GM21576 (cell line): ENCODE measurements around the gene RNF121.
"Not testable (repeated sequence)": the region's sequence is repeated elsewhere in the genome, so short reads cannot be mapped to it uniquely, and the experiment has no call there.

ENCODE experiments used
- ATAC-seq: cut with Tn5 transposase; IDR thresholded peaks from one replicate; pipeline ENCODE4 v1.9.1; 2021; ENCODE audit warnings: mild to moderate bottlenecking, moderate library complexity; ENCODE audit not compliant: unreplicated experiment

RNF121 gene

DNA sequence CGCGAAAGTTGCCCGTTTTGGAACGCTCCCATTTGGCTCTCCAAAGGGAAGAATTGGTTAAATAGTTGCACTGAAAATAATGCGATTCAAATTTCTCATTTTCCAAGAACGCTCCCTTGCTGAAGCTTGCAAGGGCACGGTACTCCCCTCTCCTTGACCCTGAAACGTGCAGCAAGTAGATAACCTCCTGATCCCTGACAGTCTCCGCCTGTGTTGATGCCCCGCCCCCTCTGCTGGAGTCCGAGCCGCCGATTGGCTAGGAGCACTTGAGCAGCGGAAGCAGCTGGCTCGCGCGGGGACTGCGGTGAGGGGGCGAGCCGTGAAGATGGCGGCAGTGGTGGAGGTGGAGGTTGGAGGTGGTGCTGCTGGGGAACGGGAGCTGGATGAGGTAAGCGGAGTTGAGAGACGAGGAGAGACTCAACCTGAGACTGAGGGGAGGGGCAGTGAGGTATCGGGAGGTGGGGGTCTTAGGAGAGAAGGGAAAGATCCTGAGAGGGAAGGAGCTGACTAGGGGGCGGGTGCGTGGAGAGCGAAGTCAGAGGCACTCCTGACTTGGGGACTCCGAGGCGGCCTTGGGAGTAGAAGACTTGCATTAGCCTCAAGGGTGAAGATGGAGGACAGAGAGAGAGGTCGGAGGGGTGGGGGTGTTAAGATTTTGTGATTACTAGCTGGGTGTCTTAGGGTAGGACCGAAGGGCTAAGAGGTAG lies at the start of gene RNF121:
Gene RNF121, plus strand, starts transcription at position 310 of the 707 bp plus-strand sequence. Its CDS starts 16 bp downstream, at position 326.
- ATAC-seq, result peak; percentile 80

DNA sequence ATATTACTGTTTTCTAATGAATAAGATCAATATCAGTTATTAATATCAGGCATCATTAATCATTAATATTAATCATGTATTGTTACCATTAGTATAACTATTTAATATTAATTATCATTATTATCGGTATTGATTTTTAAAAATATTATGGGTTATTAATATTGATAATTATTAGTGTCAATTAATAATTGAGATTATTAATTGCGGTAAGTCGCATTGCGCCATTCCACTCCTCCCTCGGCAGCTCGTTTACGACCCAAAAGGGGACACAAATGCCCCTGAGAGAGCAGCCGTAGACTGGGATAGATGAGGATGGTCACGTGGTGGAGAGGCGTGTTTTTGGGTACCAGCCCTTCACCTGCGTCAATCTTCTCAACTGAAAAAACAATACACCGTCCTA lies 43.0 kb upstream of the RNF121 start:
- not testable (repeated sequence) for ATAC-seq

DNA sequence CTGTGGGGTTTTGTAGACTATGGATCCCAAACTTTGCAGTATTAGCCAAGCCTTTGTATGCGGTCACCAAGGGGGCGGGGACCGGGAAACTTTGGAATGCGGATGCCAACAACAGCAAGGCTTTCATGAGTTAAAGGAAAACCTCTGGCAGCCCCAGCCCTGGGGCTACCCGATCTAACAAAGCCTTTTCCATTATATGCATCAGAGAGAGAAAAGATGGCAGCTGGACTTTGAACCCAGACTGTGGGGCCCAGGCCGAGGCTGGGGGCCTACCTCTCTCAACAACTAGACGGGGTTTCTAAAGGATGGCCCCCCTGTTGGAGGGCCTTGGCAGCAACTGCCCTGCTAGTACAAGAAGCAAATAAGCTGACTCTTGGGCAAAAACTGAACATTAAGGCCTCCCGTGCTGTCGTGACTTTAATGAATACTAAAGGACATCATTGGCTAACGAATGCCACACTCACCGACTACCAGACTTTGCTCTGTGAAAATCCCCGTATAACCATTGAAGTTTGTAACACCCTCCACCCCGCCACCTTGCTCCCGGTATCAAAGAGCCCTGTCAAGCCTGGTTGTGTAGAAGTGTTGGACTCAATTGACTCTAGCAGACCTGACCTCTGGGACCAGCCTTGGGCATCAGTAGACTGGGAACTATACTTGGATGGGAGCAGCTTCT lies 40.4 kb upstream of the RNF121 start:
- ATAC-seq, result not testable (repeated sequence)

DNA sequence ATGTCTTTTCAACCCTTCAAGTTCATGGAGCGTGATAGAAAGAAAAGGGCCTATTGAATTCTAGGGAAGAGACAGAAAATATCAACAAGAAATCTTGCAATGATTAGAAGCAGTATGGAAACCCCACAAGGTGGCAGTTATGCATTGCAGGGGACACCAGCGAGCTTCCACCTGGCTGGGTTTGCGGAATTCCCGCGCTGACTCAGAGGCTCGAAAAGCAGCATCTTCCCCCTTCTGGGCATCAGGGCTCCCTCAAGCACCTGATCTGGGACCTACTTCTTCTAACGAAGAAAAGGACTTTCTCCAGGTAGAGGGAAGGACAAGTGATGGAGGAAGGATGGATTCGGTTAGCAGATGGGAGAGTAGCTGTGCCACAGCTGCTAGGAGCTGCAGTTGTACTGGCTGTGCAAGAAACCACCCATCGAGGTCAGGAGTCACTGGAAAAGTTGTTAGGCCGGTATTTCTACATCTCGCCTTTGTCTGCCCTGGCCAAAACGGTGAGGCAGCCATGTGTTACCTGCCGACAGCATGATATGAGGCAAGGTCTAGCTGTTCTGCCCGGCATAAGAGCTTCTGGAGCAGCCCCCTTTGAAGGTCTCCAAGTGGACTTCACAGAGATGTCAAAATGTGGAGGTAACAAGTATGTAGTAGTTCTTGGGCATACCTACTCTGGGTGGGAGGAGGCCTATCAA lies 39.5 kb upstream of the RNF121 start:
- ATAC-seq, result not testable (repeated sequence)

DNA sequence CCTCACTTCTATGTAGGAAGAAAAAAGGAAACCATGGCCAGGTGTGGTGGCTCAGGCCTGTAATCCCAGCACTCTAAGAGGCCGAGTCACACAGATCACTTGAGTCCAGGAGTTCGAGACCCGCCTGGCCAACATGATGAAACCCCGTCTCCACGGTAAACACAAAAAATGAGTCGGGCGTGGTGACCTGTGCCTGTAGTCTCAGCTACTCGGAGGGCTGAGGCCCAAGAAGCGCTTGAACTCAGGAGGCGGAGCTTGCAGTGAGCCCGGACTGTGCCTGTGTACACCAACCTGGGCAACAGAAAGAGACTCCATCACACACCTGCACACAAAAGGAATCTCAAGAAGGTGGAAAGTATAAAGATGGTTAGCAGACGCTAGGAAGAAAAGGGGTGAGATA lies 32.9 kb upstream of the RNF121 start:
- ATAC-seq, result no peak

DNA sequence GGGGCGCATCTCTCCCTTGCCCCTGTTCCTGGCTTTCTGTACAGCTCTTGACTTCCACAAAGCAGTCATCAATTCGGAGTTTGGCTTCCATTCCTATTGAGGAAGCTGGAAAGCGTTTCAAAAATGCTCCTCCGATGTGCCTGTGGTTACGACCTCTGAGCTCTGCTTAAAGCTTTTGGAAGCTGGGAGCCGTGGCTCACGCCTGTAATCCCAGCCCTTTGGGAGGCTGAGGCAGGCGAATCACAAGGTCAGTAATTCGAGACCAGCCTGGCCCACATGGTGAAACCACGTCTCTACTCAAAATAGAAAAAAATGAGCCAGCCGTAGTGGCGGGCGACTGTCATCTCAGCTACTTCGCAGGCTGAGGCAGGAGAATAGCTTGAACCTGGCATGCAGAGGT lies 27.7 kb upstream of the RNF121 start:
- not testable (repeated sequence) for ATAC-seq

DNA sequence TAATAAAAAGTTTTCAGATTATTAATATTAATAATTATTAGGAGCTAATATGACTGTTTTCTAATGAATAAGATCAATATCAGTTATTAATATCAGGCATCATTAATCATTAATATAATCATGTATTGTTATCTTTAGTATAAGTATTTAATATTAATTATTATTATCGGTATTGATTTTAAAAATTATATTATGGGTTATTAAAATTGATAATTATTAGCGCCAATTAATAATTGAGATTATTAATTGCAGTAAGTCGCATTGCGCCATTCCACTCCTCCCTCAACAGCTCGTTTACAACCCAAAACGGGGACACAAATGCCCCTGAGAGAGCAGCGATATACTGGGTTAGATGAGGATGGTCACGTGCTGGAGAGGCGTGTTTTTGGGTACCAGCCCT lies 20.6 kb upstream of the RNF121 start:
- no peak for ATAC-seq

DNA sequence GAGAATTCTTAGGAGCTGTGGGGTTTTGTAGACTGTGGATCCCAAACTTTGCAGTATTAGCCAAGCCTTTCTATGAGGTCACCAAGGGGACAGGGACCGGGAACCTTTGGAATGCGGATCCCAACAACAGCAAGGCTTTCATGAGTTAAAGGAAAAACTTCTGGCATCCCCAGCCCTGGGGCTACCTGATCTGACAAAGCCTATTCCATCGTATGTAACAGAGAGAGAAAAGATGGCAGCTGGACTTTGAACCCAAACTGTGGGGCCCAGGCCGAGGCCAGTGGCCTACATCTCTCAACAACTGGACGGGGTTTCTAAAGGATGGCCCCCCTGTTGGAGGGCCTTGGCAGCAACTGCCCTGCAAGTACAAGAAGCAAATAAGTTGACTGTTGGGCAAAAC lies 18.1 kb upstream of the RNF121 start:
- not testable (repeated sequence) for ATAC-seq

DNA sequence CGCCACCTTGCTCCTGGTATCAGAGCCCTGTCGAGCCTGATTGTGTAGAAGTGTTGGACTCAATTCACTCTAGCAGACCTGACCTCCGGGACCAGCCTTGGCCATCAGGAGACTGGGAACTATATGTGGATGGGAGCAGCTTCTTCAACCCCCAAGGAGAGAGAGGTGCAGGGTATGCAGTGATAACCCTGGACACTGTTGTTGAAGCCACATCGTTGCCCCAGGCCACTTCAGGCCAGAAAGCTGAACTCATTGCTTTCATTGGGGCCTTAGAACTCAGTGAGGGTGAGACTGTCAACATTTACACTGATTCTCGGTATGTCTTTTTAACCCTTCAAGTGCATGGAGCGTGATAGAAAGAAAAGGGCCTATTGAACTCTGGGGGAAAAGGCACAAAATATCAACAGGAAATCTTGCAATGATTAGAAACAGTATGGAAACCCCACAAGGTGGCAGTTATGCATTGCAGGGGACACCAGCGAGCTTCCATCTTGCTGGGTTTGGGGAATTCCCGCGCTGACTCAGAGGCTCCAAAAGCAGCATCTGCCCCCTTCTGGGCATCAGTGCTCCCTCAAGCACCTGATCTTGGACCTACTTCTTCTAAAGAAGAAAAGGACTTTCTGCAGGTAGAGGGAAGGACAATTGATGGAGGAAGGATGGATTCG lies 17.4 kb upstream of the RNF121 start:
- ATAC-seq, result not testable (repeated sequence)

DNA sequence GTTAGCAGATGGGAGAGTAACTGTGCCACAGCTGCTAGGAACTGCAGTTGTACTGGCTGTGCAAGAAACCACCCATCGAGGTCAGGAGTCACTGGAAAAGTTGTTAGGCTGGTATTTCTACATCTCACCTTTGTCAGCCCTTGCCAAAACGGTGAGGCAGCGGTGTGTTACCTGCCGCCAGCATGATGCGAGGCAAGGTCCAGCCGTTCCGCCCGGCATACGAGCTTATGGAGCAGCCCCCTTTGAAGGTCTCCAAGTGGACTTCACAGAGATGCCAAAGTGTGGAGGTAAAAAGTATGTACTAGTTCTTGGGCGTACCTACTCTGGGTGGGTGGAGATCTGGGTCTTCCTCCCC lies 16.9 kb upstream of the RNF121 start:
- ATAC-seq, result not testable (repeated sequence)

DNA sequence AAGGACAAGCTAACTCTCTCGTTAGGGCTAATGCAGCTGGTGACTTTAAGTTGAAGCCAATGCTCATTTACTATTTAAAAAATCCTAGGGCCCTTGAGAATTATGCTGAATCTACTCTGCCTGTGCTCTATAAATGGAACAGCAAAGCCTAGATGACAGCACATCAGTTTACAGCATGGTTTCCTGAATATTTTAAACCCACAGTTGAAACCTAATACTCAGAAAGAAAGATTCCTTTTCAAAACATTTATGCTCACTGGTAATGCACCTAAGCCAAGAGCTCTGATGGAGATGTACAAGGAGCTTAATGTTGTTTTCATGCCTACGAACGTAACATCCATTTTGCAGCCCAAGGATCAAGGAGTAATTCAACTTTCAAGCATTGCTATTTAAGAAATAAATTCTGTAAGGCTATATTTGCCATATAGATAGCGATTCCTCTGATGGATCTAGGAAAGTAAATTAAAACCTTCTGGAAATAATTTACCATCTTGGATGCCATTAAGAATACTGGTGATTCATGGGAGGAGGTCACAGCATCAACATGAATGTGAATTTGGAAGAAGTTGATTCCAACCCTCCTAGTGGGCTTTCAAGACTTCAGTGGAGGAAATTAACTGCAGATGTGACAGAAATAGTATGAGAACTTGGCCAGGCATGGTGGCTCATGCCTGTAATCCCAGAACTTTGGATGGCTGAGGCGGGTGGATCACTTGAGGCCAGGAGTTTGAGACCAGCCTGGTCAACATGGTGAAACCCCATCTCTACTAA lies 14.9 kb upstream of the RNF121 start:
- ATAC-seq, result no peak

DNA sequence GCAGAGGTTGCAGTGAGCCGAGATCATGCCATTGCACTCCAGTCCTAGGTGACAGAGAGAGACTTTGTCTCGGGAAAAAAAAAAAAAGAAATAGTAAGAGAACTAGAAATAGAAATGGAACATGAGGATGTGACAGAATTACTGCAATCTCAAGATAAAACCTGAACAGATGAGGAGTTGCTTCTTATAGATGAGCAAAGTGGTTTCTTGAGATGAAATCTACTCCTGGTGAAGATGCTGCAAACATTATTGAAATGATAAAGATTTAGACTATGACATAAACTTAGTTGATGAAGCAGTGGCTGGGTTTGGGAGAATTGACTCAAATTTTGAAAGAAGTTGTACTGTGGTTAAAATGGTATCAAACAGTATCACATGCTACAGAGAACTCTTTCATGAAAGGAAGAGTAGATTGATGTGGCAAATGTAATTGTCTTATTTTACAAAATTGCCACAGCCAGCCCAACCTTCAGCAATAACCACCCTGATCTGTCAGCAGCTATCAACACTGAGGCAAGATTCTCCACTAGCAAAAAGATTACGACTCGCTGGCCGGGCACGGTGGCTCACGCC lies 14.1 kb upstream of the RNF121 start:
- no peak for ATAC-seq

DNA sequence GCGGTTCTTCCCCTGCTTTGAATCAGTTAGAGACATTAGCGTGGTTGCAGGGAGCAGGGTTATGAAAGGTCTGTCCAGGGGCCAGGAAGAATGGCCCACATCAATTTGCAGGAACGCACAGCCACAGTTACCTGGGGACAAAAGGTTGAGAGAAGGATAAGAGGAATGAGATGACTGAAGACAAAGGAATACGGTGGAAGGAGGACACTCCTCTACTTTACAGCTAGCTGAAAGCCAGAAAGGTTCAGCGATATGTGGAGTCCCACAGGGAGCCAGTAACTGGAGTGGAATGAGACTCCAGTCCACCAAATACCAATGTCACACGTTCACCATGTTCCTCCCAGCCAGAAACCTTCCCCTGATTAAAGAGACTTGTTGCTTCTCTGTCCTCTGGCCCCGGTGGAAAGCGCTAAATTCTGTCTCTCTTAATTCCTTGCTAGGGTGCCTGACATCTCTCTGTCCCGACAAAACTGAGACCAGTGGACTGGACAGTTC lies 11.2 kb upstream of the RNF121 start:
- ATAC-seq, result no peak

DNA sequence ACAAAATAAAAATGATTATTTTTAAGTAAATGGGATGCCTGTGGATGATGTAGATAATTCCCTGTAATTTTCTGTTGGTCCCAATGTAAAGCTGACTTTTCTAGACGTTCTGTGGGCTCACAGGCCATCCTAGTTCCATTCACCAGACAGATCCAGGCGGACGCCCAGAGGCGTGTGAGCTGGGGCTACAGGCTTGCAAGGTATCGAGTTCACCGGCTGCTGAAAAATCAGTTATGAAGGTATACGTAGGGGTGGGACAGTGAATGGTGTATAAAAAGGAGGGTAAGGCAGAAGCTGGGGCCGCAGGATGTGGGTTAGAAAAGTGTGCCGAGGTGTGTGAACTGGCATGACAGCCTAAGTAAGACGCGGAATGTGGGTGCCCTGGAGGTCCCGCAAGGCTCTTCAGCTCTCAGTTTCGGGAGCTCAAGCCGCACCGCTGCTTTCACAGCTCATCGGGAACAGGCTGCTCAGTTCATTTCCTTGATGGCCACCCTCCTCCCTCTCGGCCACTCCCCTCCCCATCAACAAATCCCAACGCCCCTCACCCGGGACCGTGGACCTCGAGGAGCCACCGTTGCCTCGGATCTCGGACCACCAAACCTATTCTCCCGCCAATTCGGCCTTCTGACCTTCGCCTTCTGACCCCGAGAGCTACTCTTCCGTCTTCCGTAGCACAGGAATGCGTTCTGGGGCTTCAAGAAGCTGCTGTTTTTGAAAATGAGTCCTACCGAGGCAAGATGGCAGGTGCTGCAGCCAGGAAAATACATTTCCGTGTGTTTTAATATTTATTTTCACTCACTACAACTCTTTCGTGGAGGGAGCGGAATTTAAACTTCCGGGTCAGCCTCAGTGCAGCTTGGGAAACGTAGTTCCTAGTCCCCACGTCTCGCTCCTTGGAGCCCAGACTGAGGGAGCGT lies 768 bp upstream of the RNF121 start, which contains the start of gene XNDC1N:
Gene XNDC1N, minus strand, starts transcription at position 775 of the 917 bp plus-strand sequence. CDS start 5,241 bp downstream, outside the sequence.
- peak; percentile 62 for ATAC-seq

DNA sequence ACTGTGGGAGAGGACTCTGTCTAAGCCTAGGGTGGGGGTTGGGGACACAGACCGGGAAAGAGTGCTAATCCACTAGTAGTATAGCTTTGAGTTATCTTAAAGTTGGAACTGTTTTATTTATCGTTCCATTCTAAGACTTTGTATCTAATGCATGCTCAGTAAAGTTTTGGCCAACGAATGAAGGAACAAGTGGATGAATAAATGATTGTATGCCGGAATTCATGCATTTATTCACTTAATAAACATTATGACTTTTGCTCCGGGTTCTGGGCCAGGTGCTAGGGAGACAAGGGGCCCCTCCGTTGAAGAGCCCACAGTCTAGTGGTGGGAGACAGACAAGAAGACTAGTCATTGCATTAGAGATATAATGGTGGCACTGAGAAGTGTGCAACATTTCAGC lies 645 bp downstream of the RNF121 start:
- no peak for ATAC-seq

DNA sequence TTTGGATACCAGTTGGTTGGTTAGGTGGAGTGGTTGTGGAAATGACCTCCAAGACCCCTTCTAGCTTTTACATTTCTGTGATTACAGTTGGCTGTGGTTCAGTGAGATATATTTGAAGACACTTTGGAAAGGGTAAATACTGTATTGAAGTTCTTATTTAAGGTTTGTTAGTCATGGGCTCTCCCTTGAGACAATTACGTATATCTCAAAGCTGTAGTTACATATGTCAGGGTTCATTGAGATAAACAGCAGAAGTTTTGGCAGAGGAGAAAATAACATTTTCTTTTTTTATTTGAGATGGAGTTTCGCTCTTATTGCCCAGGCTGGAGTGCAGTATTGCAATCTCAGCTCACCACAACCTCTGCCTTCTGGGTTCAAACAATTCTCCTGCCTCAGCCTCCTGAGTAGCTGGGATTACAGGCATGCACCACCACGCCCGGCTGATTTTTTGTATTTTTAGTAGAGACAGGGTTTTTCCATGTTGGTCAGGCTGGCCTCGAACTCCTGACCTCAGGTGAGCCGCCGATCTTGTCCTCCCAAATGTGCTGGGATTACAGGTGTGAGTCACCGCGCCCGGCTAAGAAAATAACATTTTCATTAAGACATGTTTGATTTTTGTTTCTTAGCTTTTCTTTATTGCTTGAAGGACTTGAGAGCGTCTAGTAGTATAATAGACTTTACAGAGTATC lies 1.9 kb downstream of the RNF121 start:
- ATAC-seq, result no peak

DNA sequence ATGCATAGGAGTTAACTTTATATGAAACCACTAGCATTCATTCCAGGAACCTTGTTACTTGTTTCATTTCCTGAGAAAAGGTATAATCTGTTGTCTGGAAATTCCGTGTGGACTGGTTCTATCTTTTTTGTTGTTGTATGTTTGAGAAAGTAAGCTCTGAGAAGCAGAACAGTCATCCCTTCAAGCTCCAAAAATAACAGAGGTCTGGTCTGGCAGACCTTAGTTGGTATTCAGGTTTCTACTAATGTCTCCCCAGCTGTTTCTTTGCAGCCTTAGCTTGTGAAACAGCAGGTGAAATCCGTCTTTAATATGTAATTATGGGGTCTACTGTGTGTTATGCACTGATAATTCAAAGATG lies 2.4 kb downstream of the RNF121 start:
- ATAC-seq, result no peak

DNA sequence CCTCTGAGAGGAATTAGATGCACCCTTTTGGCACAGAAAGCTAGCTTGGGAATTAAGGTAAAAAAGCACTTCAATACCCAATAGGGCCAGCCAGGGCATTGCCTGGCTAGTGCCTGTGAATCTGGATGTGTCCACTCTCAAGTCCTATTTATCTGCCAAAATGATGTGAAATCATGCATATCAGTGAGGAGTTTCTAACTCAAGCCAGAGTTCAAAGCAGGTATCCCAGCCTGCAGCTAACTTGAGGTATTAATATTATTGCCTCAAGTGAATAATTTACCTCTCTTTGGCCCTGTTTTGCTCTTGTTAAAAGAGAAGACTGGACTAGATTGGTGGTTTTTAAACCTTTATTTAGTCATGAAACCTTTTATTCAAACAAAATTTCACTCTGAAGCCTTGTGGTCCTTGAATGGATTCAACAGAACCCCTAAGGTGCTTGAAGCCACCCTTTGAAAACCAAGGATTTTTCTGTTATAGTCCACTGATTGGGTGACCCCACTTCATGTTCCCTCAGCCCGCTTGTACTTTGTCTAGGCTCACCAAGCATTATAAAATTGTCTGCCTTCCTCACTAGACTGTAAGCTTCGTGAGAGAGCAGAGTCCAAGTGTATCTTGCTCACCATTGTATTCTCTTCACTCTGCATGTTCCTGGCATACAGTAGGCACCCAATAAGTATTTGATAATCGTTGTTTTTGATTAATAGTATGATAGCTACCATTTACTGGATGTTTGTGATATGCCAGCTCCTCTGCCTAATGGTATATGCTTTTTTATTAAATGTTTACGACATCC lies 4.5 kb downstream of the RNF121 start:
- no peak for ATAC-seq
